Lung microvascular endothelial cell (primary cell): Measurements from ENCODE around the gene F12. TPM values are rescaled to one million over a fixed set of nuclear protein-coding genes. Genes with fewer than 3 reads are reported as not detected.

ENCODE experiments used
- DNase-seq, 2 donors: peaks; one replicate each; pipeline versions ENCODE4 v3.0.0 to v3.0.0-alpha.2; 2010; ENCODE audit warnings: low read depth in 2 of 2
- total RNA-seq: library from RNA; depleted of rRNA; stranded (reverse); fragments of >200 nt; gene quantifications from 2 replicates; pipeline ENCODE4 v1.2.1, GENCODE V29; 2014

The F12 gene
- 0.40 and 0.44 TPM in 2 replicates for total RNA-seq

GRCh38 chr5:177409043-177409801 lies at the start of gene F12:
Gene F12, minus strand, starts transcription at chr5:177409564. Its CDS starts 37 bp downstream, at chr5:177409527.
- no peak for DNase-seq

GRCh38 chr5:177458912-177459350 lies 49.6 kb upstream of the F12 start:
- DNase-seq, result no peak

- no peak for DNase-seq
Observed at GRCh38 chr5:177457852-177458681, 48.7 kb upstream of the F12 start.

DNA sequence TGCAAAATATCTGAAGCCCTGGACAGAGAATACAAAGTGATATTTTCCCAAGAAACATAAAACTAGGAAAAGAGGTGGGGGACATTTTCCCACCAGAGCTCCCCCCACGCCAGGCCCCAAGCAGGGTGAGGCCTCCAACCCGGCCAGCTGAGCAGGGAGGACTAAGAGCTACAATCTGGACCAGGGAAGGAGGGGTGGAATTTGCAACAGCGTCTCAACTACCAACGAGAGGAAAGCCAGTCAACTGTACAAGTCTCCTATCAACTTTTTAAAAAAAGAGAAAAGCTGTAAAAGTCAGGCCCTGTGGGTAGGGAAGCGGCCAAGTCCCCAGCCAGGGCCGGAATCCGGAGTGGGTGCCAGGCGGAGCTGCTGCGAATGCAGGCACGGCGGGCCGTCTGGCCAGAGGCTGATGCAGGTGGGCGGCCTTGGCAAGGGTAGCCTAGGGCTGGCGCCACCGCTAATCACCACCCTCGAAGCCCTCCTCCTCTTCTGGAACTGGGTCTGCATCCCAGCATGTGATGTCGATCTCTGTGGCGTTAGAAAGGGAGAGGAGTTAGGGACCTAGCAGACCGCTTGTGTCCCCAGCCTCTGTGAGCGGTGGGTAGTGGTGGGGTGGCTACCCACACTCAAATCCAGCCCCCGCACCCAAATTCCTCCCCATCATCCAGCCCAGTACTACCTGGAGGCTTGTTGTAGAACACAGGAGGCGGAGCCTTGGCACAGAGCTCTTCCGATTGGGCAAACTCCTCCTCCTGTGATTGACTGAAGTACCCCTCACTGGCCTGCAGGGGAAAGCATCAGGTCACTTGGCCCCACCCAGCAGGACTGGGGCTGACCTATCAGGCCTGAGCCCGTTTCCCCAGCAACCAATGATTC lies 47.9 kb upstream of the F12 start:
- peak; percentile 98 for DNase-seq

- DNase-seq, result no peak
Observed at GRCh38 chr5:177456591-177456964, 47.2 kb upstream of the F12 start.

DNA sequence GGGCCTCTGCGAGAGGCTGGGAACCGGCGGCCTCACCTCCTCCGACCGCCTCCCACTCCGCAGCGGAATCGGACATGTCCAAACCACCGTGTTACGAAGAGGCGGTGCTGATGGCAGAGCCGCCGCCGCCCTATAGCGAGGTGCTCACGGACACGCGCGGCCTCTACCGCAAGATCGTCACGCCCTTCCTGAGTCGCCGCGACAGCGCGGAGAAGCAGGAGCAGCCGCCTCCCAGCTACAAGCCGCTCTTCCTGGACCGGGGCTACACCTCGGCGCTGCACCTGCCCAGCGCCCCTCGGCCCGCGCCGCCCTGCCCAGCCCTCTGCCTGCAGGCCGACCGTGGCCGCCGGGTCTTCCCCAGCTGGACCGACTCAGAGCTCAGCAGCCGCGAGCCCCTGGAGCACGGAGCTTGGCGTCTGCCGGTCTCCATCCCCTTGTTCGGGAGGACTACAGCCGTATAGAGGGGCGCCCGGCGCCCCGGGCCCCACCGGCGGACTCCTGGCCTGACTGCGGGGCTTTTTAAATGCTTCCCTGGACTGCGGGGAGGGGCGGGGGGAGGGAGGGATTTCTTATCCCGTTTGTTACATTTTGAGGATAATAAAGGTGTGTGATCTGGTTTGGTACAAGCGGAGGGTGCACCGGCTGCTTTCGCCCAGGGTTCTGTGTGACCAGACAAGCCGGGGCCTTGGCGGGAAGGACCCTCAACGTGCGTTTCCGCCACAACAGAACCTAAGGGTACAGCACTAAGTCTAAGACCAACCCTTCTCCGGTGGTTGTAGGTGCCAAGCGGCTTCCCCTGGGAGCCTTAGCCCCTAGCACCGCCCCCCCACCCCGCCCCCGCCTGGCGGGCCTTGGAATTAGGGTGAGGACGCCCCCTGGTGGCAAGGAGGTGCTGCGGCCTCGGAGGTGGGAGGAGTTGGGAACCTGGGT lies 46.6 kb upstream of the F12 start:
- DNase-seq, result peak; percentile 87 to 89

GRCh38 chr5:177455036-177455660 lies 45.8 kb upstream of the F12 start:
- DNase-seq, result peak; percentile 69 to 84

GRCh38 chr5:177454397-177455035 lies 45.2 kb upstream of the F12 start:
- peak; percentile 91 for DNase-seq

- DNase-seq, result no peak
Observed at GRCh38 chr5:177453852-177454396, 44.6 kb upstream of the F12 start.

DNA sequence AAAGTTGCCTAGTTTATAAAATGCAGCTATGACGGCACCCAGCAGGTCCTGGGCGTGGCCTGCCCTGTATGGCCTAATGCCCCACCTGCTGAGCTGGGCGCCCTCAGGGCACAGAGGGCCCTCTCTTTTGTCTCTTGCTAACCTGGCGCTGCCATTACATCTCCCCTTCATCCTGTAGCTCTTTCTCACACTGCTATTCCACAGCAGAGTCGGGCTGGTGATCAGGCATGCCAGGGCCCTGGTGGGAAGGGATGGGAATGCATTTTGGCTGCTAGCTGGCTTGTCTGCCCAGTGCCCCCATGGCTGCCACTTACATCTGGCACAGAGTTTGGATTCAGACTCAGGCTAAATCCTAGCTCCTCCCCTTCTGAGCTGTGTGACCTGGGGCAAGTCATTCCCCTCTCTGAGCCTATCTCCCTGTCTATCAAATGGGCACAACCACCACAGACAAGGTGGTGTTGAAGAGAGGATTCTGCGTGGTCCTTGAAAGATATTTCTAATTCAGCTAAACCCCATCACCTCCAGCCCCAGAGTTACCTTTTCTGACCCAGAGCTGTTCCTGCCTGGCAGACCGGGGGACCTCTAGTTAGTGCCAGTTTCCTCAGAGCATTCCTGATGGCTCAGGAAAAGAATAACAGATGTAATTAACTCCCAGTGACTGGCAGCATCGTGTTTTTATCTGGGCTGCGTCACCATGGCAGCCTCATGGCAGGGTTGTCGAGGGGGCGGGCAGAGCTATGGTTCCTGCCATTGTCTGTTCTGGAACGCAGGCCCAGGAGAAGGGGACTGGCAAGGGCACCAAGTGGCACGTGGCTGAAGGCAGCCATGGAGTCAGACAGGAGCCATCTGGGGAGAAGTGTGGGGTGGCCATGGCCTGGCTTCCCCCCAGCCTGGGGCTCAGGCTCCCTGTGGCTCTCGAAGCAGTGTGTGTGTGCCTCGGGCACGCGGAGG lies 43.6 kb upstream of the F12 start:
- peak; percentile 44 to 80 for DNase-seq

GRCh38 chr5:177450667-177451424 lies 41.5 kb upstream of the F12 start:
- no peak for DNase-seq

GRCh38 chr5:177449140-177450061 lies 40.0 kb upstream of the F12 start:
- DNase-seq, result no peak

DNA sequence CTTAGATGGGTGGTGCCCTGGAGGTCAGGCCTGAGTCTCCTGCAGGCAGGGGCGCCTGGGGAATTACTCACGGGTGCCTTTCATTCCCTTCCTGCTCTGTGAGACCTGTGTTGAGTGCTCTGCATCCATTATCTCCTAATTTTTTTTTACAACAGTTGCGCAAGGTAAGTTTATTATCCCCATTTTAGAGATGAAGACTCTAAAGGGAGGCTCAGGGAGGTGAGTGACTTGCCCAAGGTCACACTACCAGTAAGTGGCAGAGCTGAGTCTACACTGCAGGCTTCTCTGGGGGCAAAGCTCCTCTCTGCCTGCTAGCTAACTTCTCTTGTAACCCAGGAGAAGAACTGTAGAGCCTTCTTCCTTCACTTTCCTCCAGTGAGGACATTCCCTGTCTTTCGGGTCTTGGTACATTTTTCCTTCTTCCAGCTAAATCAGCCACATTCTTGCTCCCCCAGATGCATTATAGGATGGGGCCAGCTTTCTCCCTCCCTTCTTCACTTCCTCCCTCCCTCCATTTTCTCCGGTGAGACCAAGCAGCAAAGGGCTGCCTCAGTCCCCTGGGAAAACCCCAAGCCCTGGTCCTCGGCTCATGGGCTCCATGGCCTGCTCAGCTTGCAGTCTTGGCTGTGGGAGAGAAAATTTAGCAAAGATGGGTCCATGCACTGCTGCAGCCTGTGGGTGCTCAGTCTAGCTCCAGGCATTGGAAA lies 39.0 kb upstream of the F12 start:
- DNase-seq, result no peak

DNA sequence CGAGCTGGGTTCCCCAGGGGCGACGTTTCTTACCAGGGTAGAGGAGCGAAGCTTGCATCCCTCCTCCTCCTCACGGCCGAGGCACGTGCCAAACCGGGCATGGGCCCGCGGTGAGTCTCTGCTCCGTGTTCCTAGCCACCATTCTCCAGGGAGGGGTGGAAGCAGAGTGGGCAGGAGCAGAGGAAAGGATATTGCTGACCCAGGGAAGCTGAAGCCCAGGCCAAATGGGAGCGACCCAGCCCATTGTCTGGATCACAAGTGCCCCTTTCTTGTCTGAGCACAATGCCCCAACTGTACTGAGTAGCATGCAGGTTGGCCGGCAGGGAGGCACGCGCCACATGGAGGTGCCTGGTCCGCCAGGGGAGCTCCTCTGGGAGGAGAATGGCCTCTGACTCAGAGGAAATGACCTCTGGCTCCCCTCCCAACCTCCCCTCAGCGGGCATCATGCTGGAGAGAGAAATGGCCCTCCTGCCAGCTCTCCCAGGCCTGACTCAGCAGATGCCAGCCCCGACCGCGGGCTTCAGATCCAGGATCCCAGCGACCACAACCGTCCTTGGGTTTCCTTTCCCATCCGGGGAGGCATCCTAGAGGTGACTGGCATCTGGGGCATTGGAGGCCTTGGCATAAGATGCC lies 38.4 kb upstream of the F12 start:
- DNase-seq, result peak; percentile 42 to 54

- DNase-seq, result peak; percentile 29 to 54
Observed at GRCh38 chr5:177447066-177447610, 37.8 kb upstream of the F12 start.
